RPMI7951 (cell line): ENCODE data around the gene GOLGA6L7. TPM values are rescaled to one million over a fixed set of nuclear protein-coding genes. Genes with fewer than 3 reads are reported as not detected.

Experiments used
- total RNA-seq: library from RNA; depleted of rRNA; stranded (reverse); fragments of >200 nt; shearing (Covaris generic); gene quantifications from 2 replicates; pipeline ENCODE4 v1.2.3, GENCODE V29; 2014; rRNA removed

Gene GOLGA6L7
- total RNA-seq, 1 experiment from 2014 or later = not detected

Other genes with a start within 250 kb of the GOLGA6L7 start
- gene GOLGA8M, start 136.2 kb downstream of the GOLGA6L7 start, total RNA-seq = not detected in 2 replicates
- gene APBA2, start 37.3 kb upstream of the GOLGA6L7 start, total RNA-seq = 4.2 and 6.2 TPM in 2 replicates